HG03064 (cell line): ENCODE results near the gene TACC2.
"Not testable (repeated sequence)": the region's sequence is repeated elsewhere in the genome, so short reads cannot be mapped to it uniquely, and the experiment has no call there.

ENCODE experiments used
- ATAC-seq: cut with Tn5 transposase; IDR thresholded peaks from one replicate; pipeline ENCODE4 v1.9.1; 2021; ENCODE audit warnings: low read depth; ENCODE audit not compliant: unreplicated experiment

The TACC2 gene

DNA sequence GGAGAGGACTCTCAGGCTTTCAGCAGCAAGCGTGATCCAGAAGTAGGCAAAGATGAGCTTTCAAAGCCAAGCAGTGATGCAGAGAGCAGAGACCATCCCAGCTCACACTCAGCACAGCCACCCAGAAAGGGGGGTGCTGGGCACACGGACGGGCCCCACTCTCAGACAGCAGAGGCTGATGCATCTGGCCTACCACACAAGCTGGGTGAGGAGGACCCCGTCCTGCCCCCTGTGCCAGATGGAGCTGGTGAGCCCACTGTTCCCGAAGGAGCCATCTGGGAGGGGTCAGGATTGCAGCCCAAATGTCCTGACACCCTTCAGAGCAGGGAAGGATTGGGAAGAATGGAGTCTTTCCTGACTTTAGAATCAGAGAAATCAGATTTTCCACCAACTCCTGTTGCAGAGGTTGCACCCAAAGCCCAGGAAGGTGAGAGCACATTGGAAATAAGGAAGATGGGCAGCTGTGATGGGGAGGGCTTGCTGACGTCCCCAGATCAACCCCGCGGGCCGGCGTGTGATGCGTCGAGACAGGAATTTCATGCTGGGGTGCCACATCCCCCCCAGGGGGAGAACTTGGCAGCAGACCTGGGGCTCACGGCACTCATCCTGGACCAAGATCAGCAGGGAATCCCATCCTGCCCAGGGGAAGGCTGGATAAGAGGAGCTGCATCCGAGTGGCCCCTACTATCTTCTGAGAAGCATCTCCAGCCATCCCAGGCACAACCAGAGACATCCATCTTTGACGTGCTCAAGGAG, 95.5 kb downstream of the TACC2 start:
- ATAC-seq, result no peak

DNA sequence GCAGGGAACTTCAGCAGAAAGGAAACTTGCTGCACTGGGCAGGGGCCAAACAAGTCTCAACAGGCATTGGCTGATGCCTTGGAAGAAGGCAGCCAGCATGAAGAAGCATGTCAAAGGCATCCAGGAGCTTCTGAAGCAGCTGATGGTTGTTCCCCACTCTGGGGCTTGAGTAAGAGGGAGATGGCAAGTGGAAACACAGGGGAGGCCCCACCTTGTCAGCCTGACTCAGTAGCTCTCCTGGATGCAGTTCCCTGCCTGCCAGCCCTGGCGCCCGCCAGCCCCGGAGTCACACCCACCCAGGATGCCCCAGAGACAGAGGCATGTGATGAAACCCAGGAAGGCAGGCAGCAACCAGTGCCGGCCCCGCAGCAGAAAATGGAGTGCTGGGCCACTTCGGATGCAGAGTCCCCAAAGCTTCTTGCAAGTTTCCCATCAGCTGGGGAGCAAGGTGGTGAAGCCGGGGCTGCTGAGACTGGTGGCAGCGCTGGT, 96.5 kb downstream of the TACC2 start:
- no peak for ATAC-seq

DNA sequence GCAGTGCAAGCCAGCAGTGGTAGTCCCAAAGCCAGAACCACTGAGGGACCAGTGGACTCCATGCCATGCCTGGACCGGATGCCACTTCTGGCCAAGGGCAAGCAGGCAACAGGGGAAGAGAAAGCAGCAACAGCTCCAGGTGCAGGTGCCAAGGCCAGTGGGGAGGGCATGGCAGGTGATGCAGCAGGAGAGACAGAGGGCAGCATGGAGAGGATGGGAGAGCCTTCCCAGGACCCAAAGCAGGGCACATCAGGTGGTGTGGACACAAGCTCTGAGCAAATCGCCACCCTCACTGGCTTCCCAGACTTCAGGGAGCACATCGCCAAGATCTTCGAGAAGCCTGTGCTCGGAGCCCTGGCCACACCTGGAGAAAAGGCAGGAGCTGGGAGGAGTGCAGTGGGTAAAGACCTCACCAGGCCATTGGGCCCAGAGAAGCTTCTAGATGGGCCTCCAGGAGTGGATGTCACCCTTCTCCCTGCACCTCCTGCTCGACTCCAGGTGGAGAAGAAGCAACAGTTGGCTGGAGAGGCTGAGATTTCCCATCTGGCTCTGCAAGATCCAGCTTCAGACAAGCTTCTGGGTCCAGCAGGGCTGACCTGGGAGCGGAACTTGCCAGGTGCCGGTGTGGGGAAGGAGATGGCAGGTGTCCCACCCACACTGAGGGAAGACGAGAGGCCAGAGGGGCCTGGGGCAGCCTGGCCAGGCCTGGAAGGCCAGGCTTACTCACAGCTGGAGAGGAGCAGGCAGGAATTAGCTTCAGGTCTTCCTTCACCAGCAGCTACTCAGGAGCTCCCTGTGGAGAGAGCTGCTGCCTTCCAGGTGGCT, 97.7 kb downstream of the TACC2 start:
- no peak for ATAC-seq

DNA sequence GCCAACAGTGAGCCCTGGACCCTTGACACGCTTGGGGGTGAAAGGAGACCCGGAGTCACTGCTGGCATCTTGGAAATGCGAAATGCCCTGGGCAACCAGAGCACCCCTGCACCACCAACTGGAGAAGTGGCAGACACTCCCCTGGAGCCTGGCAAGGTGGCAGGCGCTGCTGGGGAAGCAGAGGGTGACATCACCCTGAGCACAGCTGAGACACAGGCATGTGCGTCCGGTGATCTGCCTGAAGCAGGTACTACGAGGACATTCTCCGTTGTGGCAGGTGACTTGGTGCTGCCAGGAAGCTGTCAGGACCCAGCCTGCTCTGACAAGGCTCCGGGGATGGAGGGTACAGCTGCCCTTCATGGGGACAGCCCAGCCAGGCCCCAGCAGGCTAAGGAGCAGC, 98.5 kb downstream of the TACC2 start:
- ATAC-seq, result no peak

DNA sequence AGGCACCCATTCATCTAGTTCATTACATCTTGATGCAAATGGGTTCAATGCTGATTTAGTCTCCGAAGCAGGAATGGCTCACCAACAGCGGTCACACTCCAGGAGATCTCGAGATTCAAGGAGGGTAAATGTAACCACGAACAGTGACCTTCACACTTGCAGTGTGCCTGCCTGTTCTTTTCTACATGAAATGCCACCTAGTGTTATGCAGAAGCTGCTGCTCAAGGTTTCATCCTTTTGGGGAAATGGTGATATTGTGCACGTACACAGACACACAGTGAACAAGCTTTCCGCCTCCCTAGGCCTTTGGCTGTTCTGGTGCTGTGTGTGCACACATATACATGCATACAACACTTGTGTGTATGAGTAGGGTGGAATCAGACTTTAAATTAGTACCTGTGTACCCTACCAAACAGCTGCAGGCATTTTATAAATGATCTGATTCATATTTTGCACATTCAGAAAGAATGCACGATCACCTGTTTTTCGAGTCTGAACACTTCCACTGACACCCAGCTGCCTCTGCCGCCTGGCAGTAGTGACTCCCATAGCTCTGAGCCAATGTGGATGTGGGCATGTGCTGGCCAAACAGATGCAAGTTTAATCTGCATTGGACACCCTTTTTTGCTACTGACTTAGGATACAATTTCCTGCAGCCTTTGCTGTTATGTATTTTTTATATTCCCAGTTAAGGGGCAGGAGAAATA, 100.5 kb downstream of the TACC2 start:
- no peak for ATAC-seq

DNA sequence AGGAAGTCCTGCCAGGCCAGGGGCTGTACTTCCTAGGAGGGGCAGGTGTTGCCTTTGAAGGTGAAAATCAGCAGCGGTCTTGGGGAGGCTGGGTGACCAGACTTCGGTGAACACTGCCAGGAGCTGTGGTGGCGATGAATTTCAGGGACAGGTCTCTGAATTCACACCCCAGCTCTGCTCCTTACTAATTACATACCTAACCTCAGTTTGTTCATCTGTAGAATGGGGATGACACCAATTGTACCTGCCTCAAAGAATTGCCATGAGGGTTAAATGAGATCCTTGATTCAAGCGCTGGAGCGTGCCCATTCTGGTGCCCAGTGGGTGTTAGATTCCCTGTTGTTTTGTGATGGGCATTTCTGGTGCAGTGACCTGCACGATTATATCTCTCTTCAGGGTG, 102.8 kb downstream of the TACC2 start:
- ATAC-seq, result no peak

DNA sequence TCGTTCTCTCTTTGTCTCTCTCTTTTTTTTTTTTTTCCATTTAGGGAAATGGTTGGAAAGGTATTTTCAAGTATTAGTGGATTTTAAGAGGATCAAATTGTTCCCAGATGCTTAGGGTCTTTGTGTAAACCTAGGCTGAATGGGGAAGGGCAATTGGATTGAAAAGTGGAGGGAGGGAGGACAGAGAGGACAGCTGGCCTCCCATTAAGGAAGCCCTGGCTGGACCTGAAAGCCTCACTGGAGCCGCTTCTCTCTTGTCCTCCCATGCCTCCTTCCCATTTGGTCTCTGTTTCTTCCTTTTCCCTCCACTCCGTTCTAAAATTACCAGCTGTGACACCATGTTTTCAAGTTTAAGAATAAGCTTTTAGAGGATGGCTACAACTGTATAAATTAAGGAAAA, 104.1 kb downstream of the TACC2 start:
- ATAC-seq, result no peak

DNA sequence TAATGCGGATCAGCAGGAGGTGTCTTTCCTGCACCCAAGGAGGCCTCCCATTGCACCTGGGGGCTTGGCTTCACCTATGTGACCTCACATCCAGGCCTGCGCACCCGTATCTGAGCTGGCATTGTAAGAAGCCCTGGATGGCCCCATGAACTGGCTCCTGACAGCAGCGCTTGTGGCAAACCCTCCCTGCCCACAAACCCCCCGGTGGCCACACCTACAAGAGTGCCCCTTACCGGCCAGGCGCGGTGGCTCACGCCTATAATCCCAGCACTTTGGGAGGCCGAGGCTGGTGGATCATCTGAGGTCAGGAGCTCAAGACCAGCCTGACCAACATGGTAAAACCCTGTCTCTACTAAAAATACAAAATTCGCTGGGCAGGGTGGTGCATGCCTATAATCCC, 107.2 kb downstream of the TACC2 start:
- ATAC-seq, result not testable (repeated sequence)

DNA sequence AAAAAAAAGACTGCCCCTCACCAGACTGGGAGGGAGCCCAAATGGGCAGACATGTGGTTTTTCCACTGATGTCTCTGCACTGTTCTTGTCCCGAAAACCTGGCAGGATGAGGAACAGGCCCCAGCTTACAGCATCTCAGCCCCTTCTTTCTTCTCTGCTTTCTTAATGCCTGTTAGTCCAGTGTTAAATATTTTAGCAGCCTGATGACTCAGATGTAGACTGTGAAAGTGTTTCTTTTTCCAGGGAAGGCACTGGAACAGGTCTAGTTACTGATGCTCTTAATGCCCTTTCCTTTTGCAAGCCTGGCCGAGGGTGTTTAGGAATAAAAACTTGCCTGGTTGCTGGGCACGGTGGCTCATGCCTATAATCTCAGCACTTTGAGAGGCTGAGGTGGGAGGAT, 107.7 kb downstream of the TACC2 start:
- no peak for ATAC-seq

DNA sequence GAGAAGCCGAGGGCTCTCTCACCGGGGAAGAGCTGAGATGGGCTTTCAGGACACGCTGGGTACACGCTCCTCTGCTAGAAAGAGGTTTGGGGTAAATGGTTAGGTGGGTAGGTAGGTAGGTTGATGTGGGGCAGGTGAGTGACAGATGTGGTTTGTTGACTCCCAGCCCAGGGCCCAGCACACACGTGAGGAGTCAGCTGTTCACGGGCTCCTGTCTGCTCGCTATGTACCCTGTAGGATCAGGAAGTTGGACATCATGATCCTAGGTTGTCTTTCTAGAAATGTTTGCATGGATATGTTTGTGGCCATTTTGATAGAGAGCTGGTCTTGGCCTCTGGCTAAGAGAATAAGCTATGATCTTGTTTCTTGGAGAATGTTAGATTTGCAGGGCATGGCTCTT, 109.0 kb downstream of the TACC2 start:
- ATAC-seq, result no peak

DNA sequence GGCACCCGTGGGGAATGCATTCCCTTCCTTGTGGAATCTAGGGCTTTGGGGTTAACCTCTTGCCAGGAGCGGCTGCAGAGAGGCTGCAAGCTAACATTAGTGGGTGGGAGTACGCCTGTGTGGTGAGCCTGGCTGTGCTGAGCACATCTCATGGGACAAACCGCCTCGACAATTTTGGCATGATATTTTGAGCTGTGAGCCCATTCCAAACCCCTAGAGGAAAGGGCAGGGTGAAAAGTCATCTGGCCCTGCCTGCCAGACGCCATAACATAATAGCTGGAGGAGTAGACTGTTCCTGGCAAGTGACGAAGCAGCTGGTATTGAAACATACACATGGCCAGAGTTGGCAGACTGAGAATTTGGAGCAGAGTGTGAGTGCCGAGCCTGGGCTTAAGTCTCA, 110.0 kb downstream of the TACC2 start:
- no peak for ATAC-seq

DNA sequence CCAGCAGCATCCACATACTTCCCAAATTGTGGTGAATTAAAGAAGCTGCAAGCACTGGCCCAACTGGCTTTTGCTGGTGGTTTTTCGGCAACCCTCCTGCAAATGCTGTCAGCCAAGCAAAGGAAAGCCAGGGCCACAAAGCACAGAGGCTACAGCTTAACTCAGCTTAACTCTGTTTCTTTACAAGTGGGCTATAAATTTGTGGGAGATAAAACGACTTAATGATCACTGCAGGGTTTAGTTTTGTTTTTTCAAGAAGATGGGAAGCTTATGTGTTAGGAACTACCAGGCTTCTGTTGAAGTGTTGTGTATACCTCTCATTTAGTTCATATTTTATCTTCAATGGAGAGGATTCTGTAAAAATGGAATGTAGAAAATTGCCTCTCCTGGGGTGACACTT, 110.6 kb downstream of the TACC2 start:
- ATAC-seq, result no peak

DNA sequence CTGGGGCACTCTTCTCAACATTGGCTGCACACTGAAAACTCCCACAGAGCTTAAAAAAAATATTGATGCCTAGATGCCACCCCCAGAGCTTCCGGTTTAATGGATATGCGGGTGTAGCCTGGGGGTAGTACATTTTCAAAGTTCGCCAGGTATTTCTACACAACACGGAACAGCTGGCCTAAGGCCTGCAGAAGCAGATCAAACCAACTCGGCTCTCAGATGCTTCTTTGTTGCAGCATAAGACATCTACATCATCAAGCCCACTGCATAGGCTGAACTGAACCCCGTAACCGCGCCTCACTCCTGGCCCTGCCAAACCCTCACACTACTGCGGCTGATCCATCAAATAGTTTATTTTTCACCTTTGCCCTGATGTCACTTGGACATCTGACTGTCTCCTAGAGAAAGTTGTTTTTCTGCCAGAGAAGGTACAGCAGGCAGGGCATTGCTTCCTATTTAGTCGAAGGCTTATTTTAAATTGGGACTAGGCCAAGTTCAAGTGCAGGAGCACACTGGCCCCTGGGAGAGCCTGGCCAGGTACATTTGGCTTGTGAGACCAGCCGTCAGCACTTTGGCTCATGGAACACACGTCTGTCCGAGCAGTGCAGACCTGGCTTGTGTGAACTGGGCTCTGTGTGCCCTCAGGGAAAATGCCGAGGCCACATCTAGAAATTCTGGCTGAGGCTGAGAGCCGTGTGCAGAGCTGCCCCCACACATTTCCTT, 113.3 kb downstream of the TACC2 start:
- no peak for ATAC-seq

DNA sequence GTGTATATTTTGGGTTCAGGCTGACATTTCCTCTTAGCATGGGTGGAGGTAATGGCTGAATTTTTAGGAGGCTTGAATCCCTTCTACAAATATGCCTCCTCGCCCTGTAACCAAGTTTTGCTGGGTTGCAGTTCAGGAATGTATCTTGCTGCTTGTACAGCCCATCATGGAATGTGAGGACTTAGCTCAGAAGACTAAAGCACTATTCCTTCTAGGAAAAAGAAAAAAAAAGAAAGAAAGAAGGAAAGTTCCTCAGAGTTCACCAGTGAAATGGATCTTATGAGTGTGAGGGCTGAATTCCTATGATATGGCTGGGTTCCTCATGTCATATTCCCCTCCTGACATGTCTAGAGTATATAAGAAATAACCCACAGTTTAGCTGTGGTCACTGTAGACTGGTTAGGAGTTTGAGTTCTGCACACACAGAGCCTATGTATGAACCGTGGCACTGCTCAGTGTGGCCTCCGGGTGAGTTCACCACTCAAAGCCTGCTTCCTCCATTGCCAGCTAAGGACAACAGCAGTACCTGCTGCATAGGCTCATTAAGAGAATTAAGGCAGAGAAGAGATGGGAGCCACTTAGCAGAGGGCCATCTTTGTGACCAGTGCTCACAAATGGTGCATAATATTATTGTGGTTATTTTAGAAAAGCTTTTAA, 114.0 kb downstream of the TACC2 start:
- ATAC-seq, result no peak

DNA sequence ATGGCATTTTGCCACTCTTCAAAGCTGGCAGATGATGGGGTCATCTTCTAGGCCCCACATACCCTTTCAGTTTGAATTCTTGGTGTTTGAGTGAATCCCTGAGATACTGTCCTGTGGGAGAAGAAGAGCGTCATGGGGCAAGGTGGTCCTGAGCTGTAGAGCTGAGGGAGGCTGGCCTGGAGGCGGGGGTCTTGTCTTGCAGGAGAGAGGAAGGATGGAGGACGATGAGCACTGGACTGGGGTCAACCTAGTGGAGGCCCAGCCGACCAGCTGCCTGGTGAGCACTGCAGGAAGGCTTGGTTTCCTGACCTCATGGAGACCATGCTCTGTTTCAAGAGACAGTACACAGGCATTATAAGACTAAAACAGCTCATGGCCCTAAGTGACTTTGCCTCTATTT, 114.6 kb downstream of the TACC2 start:
- no peak for ATAC-seq

DNA sequence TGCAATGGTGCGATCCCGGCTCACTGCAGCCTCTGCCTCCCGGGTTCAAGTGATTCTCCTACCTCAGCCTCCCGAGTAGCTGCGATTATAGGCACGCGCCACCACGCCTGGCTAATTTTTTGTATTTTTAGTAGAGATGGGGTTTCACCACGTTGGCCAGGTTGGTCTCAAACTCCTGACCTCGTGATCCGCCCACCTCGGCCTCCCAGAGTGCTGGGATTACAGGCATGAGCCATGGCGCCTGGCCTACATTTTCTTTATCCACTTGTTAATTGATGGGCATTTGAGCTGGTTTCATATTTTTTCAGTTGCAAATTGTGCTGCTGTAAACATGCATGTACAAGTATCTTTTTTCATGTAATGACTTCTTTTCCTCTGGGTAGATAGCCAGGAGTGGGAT, 119.8 kb downstream of the TACC2 start:
- ATAC-seq, result not testable (repeated sequence)

DNA sequence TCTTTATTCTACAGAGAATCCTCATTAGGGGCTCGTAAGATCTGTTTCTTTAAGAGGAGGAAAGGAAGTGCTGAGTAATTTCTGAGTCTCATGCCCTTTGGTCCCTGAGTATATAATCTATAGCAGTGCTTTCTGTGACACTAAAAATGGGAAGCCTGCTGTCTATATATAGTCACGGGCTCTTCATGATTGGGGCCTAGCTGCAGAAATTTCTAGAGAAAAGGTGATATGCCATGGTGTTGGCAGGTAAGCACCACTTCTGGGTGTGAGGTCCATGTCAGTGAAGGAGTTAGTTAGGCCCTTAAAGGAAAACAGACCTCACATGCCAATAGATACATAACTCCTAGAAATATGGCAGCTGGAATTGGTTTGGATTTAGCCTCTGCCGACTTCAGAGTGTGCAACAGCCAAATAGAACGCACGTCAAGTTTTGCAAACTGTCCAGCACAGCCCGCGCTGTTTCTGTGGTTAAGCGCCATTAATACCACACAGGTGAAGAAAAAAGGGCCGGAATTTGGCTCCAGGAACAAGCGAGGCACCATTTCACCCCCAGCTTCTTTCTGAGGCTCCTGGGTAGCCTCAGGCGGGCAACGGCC, 123.2 kb downstream of the TACC2 start:
- ATAC-seq, result no peak

DNA sequence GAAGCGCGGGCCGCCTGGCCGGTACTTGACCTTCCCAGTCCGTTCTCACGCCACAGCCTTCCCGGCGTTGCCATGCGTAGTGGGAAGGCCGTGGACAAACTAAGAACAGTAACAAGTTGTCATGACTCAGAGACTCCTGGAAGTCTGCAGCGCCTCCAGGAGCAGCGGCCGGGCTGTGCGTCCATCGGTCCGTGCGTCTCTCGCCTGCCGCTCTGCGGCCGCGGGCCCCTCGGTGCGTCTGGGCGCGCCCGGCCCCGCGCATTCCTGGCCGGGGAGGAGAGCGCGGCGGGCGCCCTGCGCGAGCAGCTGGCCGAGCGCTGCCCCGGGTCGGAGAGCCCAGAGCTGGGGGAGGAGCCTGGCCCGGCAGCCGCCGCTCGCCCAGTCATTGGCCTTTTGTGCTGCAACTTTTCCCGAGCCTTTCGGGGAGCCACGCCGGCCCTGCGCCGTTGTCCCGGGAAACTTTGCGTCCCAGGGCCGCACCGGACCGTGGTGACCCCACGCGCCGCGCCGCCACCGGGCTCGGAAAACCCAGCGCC, 123.7 kb downstream of the TACC2 start:
- no peak for ATAC-seq

DNA sequence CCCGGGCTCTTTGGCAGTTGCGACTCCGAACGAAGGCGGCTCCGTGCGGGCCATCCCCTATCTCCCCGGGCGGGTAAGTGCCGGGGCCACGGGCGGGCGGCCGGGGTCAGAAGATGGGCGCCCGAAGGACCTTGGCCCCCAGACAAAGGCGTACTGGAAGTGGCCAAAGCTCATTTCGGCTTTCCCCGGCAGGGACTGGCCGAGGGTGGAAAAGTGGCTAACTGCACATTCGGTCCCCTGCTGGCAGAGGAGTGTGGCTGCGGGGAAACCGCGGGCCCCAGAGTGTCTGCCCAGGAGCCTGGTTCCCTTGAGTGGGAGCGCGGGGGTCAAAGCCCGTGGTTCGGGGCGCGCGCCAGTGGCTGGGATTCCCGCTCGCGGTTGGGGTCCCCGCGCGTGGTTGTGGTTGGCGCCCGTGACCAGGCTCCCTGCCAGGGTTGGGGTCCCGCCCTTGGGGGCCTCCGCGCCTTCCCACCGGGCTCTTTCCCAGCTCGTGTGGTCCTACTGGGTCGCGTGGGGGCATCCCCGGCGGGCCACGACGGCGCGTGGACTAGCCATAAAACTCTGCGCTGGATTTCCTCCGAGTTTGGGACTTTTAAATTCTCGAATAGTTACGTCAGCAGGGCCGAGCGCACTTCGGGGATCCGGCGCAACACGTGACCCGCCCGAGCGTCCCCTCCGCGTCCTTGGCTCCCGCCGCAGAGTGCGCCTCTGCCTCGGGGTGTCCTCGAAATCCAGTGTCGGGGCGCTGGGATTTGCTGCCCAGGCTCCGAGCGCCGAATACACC, 124.4 kb downstream of the TACC2 start:
- ATAC-seq, result no peak
